Measurements from ENCODE around the gene SPTBN1. TPM values are rescaled to one million over a fixed set of nuclear protein-coding genes. Genes with fewer than 3 reads are reported as not detected.

Gene SPTBN1
- total RNA-seq, 1 donor from 2014 or later: 83.2 TPM

DNA sequence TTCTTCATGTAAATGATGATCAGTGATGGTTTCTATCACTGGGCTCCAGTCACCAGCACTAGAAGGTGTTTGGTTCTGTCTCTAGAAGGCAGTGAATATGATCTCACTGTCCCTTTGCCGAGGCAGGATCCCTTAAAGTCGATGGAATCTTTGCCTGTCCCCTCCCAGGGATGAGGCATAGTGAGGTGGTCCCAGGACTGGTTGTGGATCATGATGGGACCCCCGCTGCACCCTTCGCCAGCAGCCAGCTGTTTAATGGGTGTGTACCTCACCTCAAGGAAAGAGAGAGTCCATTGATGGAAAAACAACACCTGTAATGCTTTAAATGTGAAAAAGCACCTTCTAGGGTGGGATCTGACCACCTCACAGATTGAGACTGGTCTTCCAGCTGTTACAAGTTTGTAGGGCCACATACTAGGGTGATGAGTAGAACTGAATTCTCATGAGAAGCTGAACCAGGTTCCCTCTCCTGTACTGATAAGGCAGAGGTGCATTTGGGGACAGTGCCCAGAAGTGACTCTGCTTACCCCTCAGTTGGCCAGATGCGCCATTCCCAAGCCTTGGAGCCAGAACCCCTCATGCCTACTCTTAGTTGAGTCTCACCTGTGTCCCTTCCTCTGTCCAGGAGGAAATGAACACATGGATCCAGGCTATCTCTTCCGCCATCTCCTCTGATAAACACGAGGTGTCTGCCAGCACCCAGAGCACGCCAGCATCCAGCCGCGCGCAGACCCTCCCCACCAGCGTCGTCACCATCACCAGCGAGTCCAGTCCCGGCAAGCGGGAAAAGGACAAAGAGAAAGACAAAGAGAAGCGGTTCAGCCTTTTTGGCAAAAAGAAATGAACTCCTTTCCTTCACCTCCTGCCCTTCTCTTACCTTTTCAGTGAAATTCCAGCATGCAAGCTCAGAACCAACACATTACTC lies 211.9 kb downstream of the SPTBN1 start:
- H3K4me1 Mint-ChIP-seq: peaks cover 10% of the 10 kb centered on the region
- ATAC-seq (ENCODE audit: low read depth) (no peak), DNase-seq (no peak)
- CTCF ChIA-PET: interaction anchor here (1.0 kb wide), 1 partner anchor 36 kb away, joined by 5 read pairs; no protein-coding TSS in a partner anchor
- H3K9me3 Mint-ChIP-seq: no peaks in the 10 kb centered on the region
- peak overlapping the region; percentile 50 for H3K27ac Mint-ChIP-seq
- peaks cover 80% of the 10 kb centered on the region for H3K36me3 Mint-ChIP-seq (ENCODE audit: low read depth)
- POLR2A ChIA-PET: interaction anchor here (0.7 kb wide), 1 partner anchor 16 kb away, joined by 13 read pairs; no protein-coding TSS in a partner anchor
- H3K27me3 Mint-ChIP-seq: no peaks in the 10 kb centered on the region
- TF ChIP-seq, protein P1, sequence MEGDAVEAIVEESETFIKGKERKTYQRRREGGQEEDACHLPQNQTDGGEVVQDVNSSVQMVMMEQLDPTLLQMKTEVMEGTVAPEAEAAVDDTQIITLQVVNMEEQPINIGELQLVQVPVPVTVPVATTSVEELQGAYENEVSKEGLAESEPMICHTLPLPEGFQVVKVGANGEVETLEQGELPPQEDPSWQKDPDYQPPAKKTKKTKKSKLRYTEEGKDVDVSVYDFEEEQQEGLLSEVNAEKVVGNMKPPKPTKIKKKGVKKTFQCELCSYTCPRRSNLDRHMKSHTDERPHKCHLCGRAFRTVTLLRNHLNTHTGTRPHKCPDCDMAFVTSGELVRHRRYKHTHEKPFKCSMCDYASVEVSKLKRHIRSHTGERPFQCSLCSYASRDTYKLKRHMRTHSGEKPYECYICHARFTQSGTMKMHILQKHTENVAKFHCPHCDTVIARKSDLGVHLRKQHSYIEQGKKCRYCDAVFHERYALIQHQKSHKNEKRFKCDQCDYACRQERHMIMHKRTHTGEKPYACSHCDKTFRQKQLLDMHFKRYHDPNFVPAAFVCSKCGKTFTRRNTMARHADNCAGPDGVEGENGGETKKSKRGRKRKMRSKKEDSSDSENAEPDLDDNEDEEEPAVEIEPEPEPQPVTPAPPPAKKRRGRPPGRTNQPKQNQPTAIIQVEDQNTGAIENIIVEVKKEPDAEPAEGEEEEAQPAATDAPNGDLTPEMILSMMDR (IDR thresholded peaks at IDR 0.05): no peak
- H3K4me3 Mint-ChIP-seq: no peak overlapping the region
- intact Hi-C loops (cut with micrococcal nuclease): loop anchor here (10.0 kb wide), 1 partner anchor 347 kb away; no protein-coding TSS in a partner anchor

DNA sequence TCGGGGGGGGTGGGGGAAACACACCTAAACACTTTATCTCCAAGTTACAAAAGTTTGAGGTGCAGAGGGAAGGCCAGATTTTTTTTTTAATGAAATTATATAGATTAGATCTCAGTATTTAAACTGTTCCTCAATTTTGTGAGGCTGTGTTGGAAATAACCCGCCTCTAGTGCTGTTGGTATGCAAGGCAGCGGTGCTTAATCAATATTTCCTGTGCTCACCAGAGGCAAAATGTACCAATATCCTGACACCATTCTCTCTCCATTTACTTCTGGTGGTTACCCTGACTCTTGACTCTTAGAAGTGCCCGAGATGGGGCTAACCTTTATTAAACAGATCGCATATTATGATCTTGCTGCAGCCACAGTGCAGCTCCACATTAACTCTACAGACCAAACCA lies 212.6 kb downstream of the SPTBN1 start:
- peaks cover 73% of the 10 kb centered on the region for H3K36me3 Mint-ChIP-seq (ENCODE audit: low read depth)
- H3K4me3 Mint-ChIP-seq: no peak overlapping the region
- no peaks in the 10 kb centered on the region for H3K27me3 Mint-ChIP-seq
- ATAC-seq (ENCODE audit: low read depth) (no peak), DNase-seq (no peak)
- CTCF ChIA-PET: interaction anchor here (0.6 to 1.0 kb wide), 2 partner anchors 36 to 110 kb away, joined by 3 to 5 read pairs; no protein-coding TSS in a partner anchor
- POLR2A ChIA-PET: interaction anchor here (0.7 kb wide), 1 partner anchor 15 kb away, joined by 13 read pairs; no protein-coding TSS in a partner anchor
- intact Hi-C loops (cut with micrococcal nuclease): loop anchor here (10.0 kb wide), 1 partner anchor 346 kb away; no protein-coding TSS in a partner anchor
- peaks cover 17% of the 10 kb centered on the region for H3K4me1 Mint-ChIP-seq
- no peaks in the 10 kb centered on the region for H3K9me3 Mint-ChIP-seq
- TF ChIP-seq, protein P1 (IDR thresholded peaks at IDR 0.05): no peak
- H3K27ac Mint-ChIP-seq: no peak overlapping the region

DNA sequence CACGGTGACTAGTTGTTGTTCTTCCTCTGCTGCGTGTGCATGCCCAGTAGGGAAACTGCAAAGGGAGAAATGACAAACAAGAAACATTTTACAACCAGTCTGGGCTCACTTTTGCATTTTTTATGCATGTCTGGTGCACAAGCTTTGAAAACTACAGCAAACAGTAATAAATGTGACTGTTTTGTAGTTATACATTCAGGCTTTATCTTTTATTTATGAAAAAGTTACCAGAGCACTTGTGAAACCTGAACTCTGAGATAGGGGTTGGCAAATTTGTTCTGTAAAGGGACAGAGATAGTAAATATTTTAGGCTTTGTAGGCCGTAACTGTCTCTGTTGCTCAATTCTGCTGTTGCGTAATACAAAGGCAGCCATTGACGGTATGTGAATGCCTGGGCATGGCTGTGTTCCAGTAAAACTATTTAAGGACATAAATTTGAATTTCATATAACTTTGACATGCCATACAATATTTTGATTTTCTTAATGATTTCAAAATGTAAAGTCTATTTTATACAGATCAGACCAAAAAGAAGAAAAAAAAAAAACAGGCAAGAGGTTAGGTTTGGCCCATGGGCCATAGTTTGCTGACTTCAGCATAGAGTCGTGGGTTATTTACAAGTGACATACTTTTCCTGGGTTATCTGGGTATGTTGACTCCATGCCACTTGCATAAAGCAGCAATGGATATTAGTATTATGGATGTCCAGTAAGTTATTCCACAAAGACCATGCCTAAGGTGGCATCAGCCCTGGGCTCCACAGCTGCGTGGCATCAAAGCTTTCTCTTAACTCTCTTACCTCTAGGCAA lies 213.8 kb downstream of the SPTBN1 start:
- no peaks in the 10 kb centered on the region for H3K9me3 Mint-ChIP-seq
- TF ChIP-seq, protein P1 (IDR thresholded peaks at IDR 0.05): no peak
- no peak for ATAC-seq (ENCODE audit: low read depth)
- POLR2A ChIA-PET: no interaction called here
- intact Hi-C loops (cut with micrococcal nuclease): loop anchor here (5.0 to 10.0 kb wide), 2 partner anchors 33 to 345 kb away; no protein-coding TSS in a partner anchor
- no peaks in the 10 kb centered on the region for H3K27me3 Mint-ChIP-seq
- CTCF ChIA-PET: no interaction called here
- peaks cover 22% of the 10 kb centered on the region for H3K4me1 Mint-ChIP-seq
- no peak overlapping the region for H3K4me3 Mint-ChIP-seq
- peak overlapping the region; percentile 56 for H3K27ac Mint-ChIP-seq
- no peak for DNase-seq
- H3K36me3 Mint-ChIP-seq (ENCODE audit: low read depth): peaks cover 61% of the 10 kb centered on the region

DNA sequence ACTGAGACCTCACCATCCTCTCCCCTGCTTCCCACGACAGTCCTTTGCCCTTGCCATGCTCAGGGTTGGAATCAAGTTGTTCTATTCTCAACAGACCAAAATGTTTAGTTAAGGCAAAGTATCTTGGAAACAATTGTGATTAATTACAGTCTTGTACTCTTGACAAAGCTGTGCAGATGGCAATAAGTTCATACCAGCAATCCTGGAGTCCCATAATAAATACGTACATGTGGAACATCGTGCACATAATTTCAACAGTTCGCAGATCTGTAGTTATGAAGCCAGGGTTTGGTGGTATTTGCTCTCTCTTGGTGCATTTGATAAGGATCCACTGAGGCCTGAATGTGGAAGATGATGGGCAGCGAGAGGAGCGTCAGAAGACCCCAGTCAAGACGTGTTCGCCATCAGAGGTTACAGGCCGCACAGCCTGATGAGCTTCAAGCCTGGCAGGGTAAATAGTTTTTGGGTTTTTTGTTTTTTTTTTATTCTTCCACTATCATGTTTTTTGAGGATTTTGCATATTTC lies 214.4 kb downstream of the SPTBN1 start:
- Mint-ChIP-seq H3K9me3 (no peaks in the 10 kb centered on the region), H3K27ac (peak overlapping the region; percentile 56), H3K4me3 (no peak overlapping the region), H3K4me1 (peaks cover 22% of the 10 kb centered on the region), H3K36me3 (ENCODE audit: low read depth) (peaks cover 54% of the 10 kb centered on the region), H3K27me3 (no peaks in the 10 kb centered on the region)
- TF ChIP-seq, protein P1 (IDR thresholded peaks at IDR 0.05): no peak
- ATAC-seq (ENCODE audit: low read depth) (no peak), DNase-seq (no peak)
- CTCF ChIA-PET: no interaction called here
- POLR2A ChIA-PET: no interaction called here
- intact Hi-C loops (cut with micrococcal nuclease): loop anchor here (5.0 kb wide), 1 partner anchor 33 kb away; no protein-coding TSS in a partner anchor
